Measurements from ENCODE around the gene CCDC15.

CCDC15 gene

GRCh38 chr11:125069008-125069407 is 115.0 kb downstream of the CCDC15 start:
- peaks cover 54% of the 10 kb centered on the region for H3K4me1 ChIP-seq (ENCODE audit: low read length)
- H3K4me2 ChIP-seq (ENCODE audit: low read length): no peak overlapping the region
- peaks cover 6% of the 10 kb centered on the region; the same call in 1 of the 2 replicates for H3K79me2 ChIP-seq (ENCODE audit: low read length)
- H2AFZ ChIP-seq (ENCODE audit: low read depth, low read length): no peak overlapping the region
- H3K36me3 ChIP-seq (replicated peaks; ENCODE audit: low read depth, low read length): peaks cover 11% of the 10 kb centered on the region
- no peaks in the 10 kb centered on the region for H3K9me3 ChIP-seq (ENCODE audit: insufficient read depth, low read length)
- no peak overlapping the region for H3K27ac ChIP-seq (ENCODE audit: low read length)
- no peak overlapping the region for H3K4me3 ChIP-seq (ENCODE audit: low read length)
- no peaks in the 10 kb centered on the region for H4K20me1 ChIP-seq (ENCODE audit: insufficient read depth, low read length)
- TF ChIP-seq, protein P1, sequence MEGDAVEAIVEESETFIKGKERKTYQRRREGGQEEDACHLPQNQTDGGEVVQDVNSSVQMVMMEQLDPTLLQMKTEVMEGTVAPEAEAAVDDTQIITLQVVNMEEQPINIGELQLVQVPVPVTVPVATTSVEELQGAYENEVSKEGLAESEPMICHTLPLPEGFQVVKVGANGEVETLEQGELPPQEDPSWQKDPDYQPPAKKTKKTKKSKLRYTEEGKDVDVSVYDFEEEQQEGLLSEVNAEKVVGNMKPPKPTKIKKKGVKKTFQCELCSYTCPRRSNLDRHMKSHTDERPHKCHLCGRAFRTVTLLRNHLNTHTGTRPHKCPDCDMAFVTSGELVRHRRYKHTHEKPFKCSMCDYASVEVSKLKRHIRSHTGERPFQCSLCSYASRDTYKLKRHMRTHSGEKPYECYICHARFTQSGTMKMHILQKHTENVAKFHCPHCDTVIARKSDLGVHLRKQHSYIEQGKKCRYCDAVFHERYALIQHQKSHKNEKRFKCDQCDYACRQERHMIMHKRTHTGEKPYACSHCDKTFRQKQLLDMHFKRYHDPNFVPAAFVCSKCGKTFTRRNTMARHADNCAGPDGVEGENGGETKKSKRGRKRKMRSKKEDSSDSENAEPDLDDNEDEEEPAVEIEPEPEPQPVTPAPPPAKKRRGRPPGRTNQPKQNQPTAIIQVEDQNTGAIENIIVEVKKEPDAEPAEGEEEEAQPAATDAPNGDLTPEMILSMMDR (IDR thresholded peaks at IDR 0.05; ENCODE audit: low read depth, low read length): no peak
- no peak for TF ChIP-seq EZH2phosphoT487 (IDR thresholded peaks at IDR 0.05; ENCODE audit: low read depth)
- H3K9ac ChIP-seq (ENCODE audit: low read length): no peak overlapping the region
- no peaks in the 10 kb centered on the region for H3K27me3 ChIP-seq (ENCODE audit: low read depth, low read length)

GRCh38 chr11:125069796-125070195 is 115.8 kb downstream of the CCDC15 start:
- peaks cover 8% of the 10 kb centered on the region for H3K36me3 ChIP-seq (replicated peaks; ENCODE audit: low read depth, low read length)
- H3K4me2 ChIP-seq (ENCODE audit: low read length): peak overlapping the region; percentile 82
- H3K4me1 ChIP-seq (ENCODE audit: low read length): peaks cover 51% of the 10 kb centered on the region
- TF ChIP-seq, protein P1 (IDR thresholded peaks at IDR 0.05; ENCODE audit: low read depth, low read length): no peak
- TF ChIP-seq EZH2phosphoT487 (IDR thresholded peaks at IDR 0.05; ENCODE audit: low read depth): no peak
- H3K4me3 ChIP-seq (ENCODE audit: low read length): no peak overlapping the region
- no peaks in the 10 kb centered on the region for H4K20me1 ChIP-seq (ENCODE audit: insufficient read depth, low read length)
- H3K27ac ChIP-seq (ENCODE audit: low read length): peak overlapping the region; percentile 88; the same call in 1 of the 2 replicates
- no peak overlapping the region for H2AFZ ChIP-seq (ENCODE audit: low read depth, low read length)
- H3K27me3 ChIP-seq (ENCODE audit: low read depth, low read length): no peaks in the 10 kb centered on the region
- no peaks in the 10 kb centered on the region for H3K9me3 ChIP-seq (ENCODE audit: insufficient read depth, low read length)
- no peak overlapping the region for H3K9ac ChIP-seq (ENCODE audit: low read length)
- H3K79me2 ChIP-seq (ENCODE audit: low read length): no peaks in the 10 kb centered on the region

- TF ChIP-seq, protein P1 (IDR thresholded peaks at IDR 0.05; ENCODE audit: low read depth, low read length): no peak
- no peak for TF ChIP-seq EZH2phosphoT487 (IDR thresholded peaks at IDR 0.05; ENCODE audit: low read depth)
- Histone ChIP-seq H4K20me1 (ENCODE audit: insufficient read depth, low read length) (no peaks in the 10 kb centered on the region), H3K79me2 (ENCODE audit: low read length) (no peaks in the 10 kb centered on the region), H3K36me3 (replicated peaks; ENCODE audit: low read depth, low read length) (peaks cover 8% of the 10 kb centered on the region), H3K9ac (ENCODE audit: low read length) (peak overlapping the region; percentile 69; the same call in 1 of the 2 replicates), H3K4me3 (ENCODE audit: low read length) (peak overlapping the region; percentile 61; the same call in 1 of the 2 replicates), H2AFZ (ENCODE audit: low read depth, low read length) (no peak overlapping the region), H3K9me3 (ENCODE audit: insufficient read depth, low read length) (no peaks in the 10 kb centered on the region), H3K27me3 (ENCODE audit: low read depth, low read length) (no peaks in the 10 kb centered on the region), H3K27ac (ENCODE audit: low read length) (peak overlapping the region; percentile 88), H3K4me1 (ENCODE audit: low read length) (peaks cover 51% of the 10 kb centered on the region), H3K4me2 (ENCODE audit: low read length) (peak overlapping the region; percentile 82)
Measured at GRCh38 chr11:125070699-125071254, 116.8 kb downstream of the CCDC15 start.

DNA sequence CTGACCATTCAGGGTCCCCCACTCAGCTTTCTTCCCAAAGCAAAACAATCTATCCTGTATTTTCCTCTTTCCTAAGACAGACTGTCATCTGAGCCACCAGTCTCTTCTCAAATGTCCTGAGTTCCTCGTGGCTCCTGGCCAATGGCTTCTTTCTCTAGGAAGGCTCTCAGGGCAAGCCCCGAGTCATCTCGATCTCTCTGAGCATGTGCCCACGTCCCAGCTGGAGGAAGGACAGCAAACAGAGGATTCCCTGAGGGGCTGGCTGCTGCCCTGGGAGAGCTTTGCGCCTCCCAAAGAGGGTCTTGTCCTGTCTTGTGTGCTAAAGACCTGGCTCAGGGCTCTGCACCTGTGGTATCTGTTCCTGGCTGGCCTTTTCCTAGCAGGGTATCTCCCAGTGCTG is 117.4 kb downstream of the CCDC15 start:
- H3K36me3 ChIP-seq (replicated peaks; ENCODE audit: low read depth, low read length): peaks cover 8% of the 10 kb centered on the region
- peak overlapping the region; percentile 61 for H3K4me3 ChIP-seq (ENCODE audit: low read length)
- no peaks in the 10 kb centered on the region for H3K79me2 ChIP-seq (ENCODE audit: low read length)
- peak overlapping the region; percentile 69 for H3K9ac ChIP-seq (ENCODE audit: low read length)
- H2AFZ ChIP-seq (ENCODE audit: low read depth, low read length): no peak overlapping the region
- H3K9me3 ChIP-seq (ENCODE audit: insufficient read depth, low read length): no peaks in the 10 kb centered on the region
- TF ChIP-seq, protein P1 (IDR thresholded peaks at IDR 0.05; ENCODE audit: low read depth, low read length): no peak
- TF ChIP-seq EZH2phosphoT487 (IDR thresholded peaks at IDR 0.05; ENCODE audit: low read depth): no peak
- no peaks in the 10 kb centered on the region for H4K20me1 ChIP-seq (ENCODE audit: insufficient read depth, low read length)
- peak overlapping the region; percentile 82 for H3K4me2 ChIP-seq (ENCODE audit: low read length)
- no peaks in the 10 kb centered on the region for H3K27me3 ChIP-seq (ENCODE audit: low read depth, low read length)
- peaks cover 51% of the 10 kb centered on the region for H3K4me1 ChIP-seq (ENCODE audit: low read length)
- peak overlapping the region; percentile 88 for H3K27ac ChIP-seq (ENCODE audit: low read length)
